Measurements from ENCODE around the gene MBNL3.
A peak's percentile ranks its signal among the peaks of the same experiment; 100 is the strongest.

Gene MBNL3, protein sequence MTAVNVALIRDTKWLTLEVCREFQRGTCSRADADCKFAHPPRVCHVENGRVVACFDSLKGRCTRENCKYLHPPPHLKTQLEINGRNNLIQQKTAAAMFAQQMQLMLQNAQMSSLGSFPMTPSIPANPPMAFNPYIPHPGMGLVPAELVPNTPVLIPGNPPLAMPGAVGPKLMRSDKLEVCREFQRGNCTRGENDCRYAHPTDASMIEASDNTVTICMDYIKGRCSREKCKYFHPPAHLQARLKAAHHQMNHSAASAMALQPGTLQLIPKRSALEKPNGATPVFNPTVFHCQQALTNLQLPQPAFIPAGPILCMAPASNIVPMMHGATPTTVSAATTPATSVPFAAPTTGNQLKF

DNA sequence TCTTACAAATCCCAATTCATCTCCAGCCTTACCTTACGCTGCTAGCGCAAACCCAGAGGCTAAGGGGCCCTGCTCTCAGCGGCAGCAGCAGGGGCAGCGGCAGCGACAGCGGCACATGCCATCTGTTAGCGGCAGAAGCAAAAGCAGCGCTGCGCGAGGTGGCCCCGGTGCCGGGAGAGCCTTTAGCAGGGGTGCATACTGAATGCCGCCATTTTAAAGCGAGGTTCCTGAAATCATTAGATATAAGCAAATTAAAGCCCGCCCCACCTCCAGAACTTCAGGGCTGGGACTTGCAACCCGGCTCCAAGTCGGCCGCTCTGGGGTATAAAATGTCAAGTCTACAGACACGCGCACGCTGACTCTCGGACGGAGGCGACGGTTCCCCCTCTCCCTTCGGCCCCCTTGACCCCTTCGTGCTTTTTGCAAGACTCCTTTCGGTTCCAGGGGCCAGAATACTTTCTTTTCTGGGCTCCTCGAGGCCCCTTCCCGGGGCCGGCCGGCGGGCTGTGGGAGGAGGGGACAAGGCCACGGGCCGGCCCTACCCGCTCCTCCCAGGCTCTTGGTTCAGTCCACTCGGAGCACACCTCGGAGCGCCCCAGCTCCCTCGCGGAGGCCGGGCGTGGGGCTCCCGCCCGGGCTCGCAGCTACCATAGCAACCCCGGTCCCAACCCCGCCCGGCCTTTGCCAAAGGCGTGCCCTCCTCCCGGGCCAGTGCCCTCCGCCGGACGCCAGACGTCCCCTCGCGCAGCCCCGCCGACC lies at the start of gene MBNL3:
Gene MBNL3 (minus strand): TSS at position 220 of the 759 bp plus-strand sequence. CDS start 49,427 bp downstream, outside the sequence.
- DNase-seq, result peak; percentile 82

DNA sequence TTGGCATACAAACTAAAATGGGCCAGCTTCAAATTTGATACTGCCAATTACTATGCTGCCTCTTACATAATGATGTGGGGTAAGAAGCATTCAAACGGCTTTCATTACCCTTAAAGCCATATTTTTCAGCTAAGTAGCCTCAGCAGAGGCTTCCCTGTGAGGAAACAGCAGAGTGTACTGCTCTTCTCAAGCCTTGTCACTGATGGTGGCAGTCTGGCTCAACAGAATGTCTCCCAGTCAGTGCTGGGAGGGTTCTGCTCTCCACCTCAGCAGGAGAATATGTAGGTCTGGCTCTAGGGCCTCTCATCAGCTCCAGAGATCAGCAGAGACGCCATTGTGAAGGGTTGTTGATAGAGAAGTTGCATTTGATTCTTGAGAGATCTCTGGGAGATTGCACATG lies 44.6 kb upstream of the MBNL3 start:
- no peak for DNase-seq

DNA sequence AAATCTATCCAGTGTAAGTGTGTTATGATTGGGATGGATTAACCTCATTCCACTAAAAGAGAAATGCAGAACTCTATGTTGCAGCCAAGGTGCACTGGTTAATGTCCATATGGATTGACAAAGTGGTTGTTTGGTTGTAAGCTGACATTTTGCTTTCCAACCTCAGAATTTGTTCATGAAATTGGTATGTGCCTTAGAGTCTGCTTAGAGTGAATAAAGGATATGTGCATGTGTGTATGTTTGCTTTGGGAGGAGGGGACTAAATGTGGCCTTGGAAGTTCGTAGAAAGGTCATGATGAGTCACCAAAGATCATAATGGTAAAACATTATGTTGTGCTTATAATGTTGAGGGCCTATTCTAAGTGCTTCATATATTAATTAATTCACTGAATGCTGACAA lies 44.1 kb upstream of the MBNL3 start:
- DNase-seq, result no peak

DNA sequence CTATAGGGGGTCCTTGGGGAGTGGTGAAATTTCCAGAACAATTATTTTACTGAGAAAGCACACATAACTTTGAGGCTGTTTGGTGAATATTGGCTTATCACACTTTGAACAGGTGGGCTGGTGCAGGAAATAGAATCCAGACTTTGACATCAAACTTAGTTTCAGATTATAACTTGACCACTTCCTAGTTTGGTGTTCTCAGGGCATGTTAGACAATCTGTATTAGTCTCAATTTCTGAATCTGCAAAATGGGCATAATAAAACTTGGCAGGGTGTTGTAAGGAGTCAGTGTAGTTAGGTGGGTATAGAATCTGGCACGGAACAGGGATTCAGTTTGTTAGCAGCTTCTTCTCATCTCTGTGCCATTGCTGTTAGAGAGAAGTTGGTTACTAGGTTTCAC lies 43.3 kb upstream of the MBNL3 start:
- no peak for DNase-seq

DNA sequence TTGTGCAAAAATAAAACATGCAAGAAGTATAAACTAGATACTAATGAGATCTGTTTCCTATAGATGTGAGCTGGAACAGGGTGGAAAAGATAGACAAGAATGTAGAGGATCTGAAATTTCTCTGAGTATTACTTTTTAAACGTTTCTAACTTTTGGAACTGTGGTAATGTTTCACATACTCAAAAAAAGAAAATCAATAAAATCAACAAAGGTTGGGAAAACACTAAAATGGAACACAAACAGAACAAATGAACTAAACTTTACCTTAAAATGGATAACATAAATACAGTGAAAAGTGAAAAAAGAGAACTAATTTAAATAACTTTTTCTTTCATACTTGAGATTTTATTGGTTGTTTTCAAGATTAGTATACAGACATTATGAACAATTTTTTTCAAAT lies 32.0 kb upstream of the MBNL3 start:
- DNase-seq, result no peak

DNA sequence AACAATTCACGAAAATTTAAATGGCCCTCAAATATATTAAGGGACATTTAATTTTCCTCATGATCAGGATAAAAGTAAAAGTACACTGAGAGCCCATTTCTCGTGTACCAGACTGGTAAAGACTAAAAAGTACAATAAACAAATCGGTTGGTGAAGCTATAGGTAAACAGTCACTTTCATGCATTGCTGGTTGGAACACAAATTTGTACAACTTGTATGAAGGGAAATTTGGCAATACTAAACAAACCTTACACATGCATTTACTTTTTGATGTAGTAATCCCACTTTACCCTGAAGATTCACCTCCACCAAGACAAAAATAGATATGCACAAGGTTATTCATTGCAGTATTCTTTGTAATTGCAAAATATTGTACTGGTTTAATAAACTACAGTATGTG lies 31.4 kb upstream of the MBNL3 start:
- no peak for DNase-seq

DNA sequence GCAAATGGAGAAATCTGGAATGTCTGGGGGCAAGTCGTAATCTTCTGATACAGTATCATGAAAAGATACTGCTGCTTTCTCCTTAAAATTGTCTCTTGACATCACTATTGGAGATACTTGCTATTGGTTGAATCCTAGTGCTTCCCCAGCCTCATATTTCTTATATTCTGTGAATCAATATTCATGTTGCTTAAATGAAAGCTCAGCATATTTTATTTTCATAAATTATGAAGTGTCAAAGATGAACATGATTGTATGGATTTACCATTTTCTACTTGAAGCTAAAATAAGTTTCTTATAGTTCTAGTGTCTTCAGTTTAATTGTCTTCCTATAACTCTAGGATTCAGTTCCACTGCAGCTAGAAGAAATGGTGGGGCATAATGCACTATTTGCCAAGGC lies 29.6 kb upstream of the MBNL3 start:
- no peak for DNase-seq

DNA sequence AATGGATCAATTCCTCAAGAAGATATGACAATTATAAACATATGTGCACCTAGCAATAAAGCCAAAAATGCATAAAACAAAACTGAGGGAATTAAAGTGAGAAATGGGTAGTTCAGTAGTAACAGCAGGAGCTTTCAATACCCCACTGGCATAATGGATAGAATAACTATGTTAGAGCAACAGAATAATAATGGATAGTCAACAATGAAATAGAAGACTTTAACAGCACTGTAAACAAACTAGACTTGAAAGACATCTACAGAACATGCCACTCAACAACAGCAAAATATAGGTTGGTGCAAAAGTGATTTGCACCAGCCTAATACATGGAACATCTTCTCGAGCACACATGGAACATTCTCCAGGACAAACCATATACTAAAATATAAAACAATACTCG lies 20.0 kb upstream of the MBNL3 start:
- no peak for DNase-seq

DNA sequence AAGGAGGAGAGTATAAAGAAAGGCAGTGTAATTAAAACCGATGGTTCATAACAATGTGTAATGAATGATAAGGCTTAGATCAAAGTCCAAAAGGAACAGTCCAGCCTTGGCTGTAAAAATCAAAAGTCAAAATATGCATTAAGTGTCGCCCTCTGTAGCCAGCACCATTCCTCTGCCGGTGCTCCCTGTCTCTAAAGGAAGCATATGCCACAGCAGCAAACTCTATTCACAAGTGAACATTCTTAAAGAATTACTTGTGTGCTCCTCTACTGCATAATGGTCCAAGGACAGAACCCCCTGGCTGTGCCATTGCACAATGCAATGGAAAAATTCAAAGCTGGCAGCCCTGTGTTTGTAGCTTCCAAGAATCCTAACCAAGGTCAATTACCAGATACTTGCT lies 16.3 kb upstream of the MBNL3 start:
- no peak for DNase-seq

DNA sequence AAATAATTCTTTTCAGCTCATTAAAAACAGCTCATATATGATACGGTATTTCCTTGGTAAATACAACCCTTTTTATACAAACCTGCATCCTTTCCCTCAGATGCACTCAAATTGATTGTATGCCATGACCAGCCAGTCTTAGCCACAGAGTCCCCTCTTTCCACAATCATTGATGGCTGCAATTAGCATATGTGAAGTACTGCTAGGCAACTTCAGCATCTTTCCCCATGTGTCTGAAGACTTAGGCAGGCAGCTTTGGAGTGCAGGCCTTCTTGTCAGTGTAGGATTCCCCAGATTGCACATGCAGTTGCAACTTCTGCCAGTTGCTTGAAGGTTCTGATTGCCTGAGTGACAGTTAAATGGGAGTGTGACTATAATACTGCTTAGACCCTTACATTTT lies 15.6 kb upstream of the MBNL3 start:
- DNase-seq, result no peak

DNA sequence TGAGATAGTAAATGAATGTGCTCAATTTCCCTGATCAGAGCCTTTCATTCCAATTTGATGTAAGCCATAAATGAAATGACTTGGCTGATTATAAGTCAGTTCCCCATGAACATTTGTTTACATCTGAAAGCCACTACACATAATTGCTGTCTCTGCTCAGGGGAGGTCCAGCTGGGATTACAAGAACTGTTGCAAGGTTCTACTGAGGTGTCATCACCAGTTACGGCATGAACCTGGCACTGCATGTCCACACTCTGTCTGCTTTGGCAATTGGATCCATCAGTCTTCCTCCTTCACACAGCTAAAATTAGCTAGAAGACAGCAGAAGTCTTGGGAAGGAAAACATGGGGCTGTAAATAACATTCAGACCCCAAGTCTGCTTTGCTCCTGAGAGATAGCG lies 12.8 kb upstream of the MBNL3 start:
- no peak for DNase-seq

DNA sequence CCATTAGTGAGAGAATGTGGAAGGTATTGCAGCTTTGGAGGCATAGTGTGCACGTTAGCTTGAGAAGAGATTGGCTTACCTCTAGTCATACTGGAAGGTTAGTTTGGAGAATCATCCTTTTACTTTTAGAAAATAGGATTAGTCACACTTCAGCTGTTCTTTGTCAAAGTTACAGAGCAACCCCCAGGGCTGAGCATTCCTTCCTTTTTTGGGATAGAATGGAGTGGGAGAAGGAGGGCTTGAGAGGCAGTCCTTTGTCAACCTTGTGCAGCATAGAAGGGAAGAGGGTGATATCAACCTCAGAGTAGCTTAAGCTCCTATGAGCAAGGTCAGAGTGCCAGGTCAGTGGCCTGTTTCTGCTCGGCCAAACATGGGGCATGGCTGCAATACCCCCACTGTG lies 8.6 kb upstream of the MBNL3 start:
- no peak for DNase-seq

DNA sequence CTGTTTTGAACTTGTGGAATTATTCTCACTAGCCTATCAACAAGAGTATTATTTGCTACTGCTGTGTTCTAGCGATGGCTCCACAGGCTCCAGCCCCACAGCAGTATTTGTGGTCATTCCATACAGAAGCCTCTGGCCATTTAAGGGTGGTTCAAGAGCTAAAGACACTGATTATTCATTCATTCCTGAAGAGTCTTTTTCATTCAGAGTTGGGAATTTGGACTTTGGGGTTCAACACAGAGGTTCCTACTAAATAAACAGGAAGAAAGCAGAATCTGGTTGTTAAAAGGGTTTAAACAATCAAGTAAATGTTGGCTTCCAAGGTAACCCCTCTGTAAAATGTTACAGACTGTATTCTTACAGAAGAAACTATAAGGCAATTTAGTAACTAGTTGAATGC lies 4.3 kb upstream of the MBNL3 start:
- no peak for DNase-seq

DNA sequence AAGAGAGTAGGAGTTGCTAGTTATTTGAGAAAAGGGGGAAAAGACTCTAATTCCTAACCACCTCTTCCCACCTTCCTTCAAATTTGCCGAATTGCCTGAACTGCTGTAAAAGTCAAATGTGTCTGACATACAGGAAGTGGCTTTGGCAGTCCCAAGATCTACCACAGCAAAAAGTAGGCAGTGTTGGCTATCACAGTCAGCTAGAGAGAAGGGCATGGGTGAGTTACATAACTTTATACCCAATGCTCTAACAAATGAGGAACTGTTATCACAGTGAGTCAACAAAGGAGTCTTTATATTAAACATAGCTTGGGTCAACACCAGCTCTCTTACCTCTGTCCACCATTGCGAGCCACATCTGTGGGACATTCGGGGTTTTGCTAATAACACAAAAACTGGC lies 2.4 kb upstream of the MBNL3 start:
- no peak for DNase-seq

DNA sequence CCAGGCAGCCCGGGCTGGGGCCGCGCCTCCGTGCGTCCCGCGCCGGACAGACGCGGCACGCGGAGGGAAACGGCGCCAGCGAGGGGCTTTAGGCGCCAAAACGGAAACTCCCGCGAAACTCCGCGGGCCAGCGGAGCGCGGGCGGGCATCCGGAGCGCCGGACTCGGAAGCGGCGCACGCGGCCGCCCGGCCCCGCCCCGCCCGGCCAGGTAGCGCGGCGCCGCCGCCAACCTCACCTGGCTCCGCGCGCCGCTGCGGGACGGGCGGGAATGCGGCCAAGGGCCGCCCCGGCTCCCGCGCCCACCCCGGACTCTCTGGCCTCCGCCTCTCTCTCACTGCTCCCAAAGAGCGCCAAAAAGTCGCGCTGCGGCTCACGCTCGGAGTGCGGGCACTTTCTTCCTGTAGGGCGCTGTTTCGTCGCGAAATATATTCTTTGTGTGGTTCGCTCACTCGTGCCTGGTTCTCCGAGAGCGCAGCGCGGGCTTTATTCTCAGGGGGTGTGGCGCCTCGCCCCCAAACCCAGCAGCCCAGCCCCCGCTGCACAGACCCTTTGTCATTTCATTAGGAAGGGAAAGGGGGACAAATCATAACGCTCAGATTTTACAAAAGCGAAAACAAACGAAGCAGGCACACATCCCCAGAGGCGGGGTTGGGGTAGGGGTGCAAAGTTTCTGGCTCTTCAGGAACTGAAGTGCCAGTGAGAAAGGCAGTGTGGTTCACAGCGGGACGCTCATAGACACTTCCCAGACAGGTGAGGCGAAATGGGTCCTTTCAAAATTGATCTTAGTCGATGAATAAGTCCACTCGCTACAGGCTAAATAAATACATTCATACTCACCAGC lies 961 bp upstream of the MBNL3 start:
- DNase-seq, result peak; percentile 39

DNA sequence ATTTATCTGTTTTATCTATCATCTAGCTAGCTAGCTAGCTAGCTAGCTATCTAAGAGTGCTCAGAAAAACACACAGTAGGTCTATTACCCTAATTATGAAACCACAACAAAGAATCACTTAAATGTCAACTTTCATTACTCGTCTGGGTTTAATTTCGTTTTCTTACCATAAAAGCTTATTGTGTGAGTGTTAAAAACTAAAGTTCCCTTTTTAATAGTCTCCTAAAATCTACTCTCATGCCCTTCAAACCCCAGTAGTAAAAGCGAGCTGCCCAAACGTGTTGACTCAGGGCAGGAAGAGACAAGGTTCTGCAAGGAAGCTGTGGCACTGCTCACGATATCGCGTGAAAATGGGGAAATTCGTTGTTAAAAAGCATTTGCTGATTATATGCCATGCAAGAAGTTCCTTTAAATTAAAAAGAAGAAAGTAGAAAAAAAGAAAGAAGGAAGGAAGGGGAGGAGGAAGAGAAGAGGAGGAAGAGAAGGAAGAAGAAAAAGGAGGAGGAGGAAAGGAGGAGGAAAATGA lies 595 bp downstream of the MBNL3 start:
- DNase-seq, result no peak

DNA sequence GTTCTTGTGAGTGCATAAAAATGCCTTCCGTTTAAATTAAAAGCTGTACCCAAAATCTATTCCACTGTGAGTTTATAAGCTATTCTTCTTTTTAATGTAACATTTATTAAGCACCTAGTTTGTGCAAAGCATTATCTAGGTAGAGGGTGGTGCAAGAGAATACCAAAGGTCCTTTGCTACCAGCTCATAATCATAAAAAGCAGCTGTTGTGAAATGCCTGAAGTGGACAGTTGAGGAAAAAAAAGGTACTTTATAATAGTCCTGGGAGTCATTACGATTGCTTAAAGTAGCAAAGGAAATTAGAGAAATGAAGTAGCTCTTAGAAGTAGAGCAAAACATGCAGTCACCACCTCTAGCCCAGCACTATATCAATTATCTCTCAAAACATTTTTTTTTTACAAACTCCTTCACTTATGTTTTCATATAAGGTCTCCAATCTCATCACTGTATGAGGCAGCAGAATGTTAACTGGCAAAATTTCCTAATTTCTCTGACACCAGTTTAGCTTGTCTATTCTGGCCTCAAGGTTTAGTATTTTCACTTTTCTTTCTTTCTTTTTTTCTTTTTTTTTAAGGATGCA lies 2.1 kb downstream of the MBNL3 start:
- DNase-seq, result no peak

DNA sequence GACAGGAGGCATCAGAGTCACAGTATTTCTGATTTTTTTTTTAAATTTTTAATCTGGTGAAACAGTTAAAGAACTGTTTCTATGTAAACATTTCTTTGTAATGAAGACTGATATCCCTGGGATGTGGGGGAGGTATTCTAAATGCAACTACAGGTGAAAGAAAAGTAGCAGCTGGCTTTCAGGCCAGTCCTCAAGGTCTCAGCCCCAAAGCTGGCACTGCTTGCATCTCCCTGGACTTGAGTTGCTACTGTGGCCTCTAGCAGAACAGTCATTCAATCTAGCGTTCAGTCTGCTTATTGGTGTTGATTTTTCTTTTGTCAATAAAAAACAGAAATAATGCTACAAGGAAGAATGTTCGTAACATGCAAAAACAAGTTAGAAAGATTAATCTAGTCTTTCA lies 4.9 kb downstream of the MBNL3 start:
- DNase-seq, result no peak

DNA sequence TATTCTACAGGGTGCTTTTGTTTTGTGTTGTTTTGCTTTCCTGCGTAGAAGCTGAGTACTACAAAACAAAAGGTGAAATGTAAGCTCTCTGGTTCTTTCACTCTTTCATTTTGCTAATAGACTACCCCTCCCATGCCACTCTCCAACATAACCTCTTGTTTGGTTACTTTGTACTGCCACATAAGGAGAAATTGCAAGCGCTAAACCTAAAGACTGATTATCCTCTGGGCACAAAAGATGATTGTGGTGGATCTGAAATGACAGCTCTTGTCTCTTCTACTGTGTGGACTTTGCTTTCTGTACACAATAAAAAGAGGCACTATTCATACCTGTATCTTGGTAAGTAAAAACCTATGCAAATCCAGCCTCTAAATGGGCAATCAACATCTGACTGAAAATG lies 5.3 kb downstream of the MBNL3 start:
- no peak for DNase-seq

DNA sequence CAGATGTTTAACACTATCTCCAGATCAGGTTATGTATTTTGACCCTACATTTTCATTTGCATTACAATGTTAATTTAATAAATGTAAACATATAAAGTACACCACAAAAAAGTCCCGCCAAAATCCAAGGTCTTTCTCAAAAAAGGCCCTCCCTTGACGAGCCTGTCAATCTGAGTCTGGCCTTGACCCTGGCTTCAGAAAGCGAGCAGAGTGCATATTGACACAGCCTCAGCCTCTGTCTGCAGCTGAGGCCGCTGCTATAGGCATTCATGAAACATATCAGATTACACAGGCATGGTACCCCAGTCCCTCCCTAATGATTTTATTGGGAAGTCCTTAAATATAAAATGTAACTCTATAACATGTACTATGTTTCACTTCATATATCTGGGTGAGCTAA lies 6.2 kb downstream of the MBNL3 start:
- DNase-seq, result no peak

DNA sequence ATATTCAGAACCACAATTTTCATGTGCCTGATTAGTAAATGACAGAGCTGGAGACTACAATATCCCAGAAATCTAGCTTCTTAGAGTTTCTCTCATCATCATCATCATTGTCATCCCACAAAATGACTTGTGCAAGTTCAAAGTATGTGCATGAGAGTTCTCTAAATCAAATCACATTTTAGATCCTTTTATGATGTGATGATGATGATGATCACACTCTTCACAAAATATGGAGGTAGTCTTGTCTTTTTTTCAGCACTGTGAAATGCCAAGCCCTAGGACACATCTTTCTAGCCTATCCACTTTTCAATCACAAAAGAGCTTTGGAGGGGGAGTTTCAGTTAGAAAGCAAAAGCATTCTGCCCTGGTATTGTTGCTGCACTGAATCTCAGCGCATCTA lies 7.4 kb downstream of the MBNL3 start:
- DNase-seq, result no peak

DNA sequence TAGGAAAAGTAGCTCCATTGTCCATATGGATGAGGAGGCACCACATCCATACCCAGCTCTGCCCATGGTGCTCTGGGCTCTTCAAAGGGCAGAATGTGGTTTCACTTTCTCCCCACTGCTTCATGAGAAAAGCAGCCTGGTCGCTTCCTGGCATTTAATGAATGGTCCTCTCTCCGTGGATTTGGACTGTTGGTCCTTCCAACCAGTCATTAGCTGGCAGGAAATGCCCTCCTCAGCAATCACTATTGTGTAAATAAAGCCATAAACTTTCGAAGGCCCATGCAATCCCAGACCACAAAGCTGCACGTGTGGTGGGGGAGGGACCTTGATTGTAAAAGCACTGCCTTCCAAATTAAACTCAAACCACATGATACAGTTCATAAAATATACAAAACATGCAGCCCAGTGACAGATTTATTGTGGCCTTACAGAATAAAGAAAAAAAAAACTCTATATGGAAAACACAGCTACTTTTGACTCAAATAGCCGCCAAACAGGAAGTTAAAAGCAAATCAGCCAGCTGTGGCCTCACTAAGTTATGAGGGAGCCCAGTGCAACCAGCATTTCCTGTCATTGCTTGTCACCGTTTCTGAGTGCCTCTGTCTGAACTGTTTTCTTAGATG lies 8.1 kb downstream of the MBNL3 start:
- DNase-seq, result no peak
